Epithelial cell of esophagus (primary cell): ENCODE results near the gene CSK.

Source experiments
- DNase-seq: peaks from one replicate; pipeline ENCODE4 v3.0.0; 2010; ENCODE audit warnings: low read depth
- H3K4me3 ChIP-seq: 2 replicates; pipeline ENCODE4 v1.5.1; 2011; ENCODE audit warnings: mild to moderate bottlenecking, low read length, control low read depth
- TF ChIP-seq, protein P1 (sequence below): IDR thresholded peaks from 2 replicates; pipeline ENCODE4 v1.5.1; 2011; ENCODE audit warnings: low read depth, mild to moderate bottlenecking, low read length, control low read depth, inconsistent platforms; ENCODE audit not compliant: insufficient read depth; ENCODE audit errors: missing control alignments

CSK gene

DNA sequence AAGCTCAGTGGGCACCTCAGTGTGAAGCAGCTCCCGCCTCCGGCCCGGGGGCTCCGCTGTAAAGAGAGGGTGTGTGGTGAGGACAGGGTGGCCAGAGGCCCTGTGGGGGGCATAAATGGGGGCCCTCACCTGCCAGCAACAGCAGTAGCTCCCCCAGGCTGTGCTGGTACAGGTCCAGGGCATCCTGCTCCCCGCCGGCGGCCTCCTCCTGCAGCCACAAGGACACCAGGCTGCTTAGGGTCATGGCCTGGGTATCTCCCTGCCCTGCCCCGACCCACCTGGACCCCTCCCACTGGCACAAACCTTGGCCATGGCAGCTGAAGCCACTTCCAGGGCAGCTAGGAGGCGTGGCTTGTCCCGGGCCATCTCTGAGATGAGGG, 56.2 kb downstream of the CSK start:
- DNase-seq, result no peak
- TF ChIP-seq, protein P1, sequence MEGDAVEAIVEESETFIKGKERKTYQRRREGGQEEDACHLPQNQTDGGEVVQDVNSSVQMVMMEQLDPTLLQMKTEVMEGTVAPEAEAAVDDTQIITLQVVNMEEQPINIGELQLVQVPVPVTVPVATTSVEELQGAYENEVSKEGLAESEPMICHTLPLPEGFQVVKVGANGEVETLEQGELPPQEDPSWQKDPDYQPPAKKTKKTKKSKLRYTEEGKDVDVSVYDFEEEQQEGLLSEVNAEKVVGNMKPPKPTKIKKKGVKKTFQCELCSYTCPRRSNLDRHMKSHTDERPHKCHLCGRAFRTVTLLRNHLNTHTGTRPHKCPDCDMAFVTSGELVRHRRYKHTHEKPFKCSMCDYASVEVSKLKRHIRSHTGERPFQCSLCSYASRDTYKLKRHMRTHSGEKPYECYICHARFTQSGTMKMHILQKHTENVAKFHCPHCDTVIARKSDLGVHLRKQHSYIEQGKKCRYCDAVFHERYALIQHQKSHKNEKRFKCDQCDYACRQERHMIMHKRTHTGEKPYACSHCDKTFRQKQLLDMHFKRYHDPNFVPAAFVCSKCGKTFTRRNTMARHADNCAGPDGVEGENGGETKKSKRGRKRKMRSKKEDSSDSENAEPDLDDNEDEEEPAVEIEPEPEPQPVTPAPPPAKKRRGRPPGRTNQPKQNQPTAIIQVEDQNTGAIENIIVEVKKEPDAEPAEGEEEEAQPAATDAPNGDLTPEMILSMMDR, result no peak
- no peak overlapping the region for H3K4me3 ChIP-seq

DNA sequence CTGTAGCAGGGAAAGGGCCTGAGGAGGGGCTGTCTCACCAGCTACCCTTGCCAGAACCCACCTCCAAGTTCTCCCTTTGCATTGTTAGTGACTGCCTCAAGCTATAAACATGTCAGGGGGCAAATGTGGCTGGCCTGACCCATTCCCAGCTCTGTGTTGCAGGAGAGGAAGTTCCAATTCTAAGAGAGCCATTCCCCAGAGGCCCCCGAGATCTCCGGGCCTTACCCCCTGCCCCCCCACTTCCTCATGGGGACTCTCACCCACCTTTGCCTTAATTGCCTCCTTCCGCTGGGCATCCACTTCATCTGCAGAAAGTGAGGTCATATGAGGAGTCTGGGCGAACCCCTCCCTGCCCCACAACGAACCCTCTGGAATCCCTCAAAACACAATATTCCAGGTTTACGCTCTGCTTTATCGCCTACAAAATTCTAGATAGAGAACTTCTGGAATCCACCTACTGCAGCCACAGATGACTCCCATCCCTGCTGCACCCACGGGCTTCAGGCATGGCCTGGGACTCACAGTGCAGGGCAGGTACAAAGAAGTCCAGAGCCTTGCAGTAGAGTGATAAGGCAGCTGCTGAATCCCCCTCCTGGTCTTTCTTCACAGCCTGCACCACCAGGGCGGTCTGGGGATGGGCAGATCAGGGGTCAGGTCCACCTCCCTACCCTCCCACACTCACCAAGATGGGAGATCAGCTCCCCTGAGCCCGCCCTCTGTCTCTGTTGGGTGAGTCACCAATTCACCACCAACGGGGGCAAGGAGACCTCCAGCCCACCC, 57.1 kb downstream of the CSK start:
- no peak overlapping the region for H3K4me3 ChIP-seq
- TF ChIP-seq, protein P1, result no peak

DNA sequence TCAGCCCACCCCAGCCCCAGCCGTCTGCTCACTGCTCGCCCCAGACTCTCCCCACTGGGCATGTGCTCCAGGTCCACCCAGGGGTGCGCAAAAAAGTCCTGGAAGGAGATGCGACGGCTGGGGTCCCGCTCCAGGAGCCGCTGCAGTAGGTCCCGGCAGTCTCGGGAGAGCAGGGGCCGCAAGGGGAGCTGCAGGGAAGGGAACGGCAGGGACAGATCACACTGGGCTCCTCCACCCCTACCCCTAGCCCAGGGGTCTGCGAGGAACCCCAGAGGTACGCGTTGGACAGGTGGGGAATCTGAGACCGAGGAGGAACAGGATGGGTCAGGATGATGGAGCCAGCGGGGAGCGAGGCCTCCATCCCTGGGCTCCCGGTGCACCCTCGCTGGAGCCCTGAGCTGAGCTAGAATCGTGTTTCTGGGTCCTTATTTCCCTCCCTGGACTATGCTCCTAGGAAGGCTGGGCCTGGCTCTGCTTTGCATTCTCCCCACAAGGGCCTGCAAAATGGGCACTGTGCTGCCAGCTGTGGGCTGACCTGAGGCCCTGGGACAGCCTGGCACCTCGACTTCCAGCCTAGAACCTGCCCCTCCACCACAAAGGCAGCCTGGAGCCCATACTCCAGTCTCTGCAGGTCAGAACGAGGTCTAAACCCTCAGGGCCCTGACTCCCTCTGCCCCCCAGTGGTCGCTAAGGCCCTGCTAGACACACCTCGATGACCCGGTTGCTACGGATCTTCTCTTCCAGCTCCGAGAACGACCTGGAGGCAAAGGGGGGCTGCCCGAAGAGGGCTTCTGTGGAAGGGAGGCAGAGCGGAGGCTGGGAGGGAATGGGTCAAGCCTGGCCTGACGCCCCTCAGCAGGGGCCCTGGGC, 57.9 kb downstream of the CSK start:
- TF ChIP-seq, protein P1, result no peak
- no peak overlapping the region for H3K4me3 ChIP-seq
- no peak for DNase-seq

More for the DNA sequence above, 57.1 kb downstream of the CSK start:
- no peak for DNase-seq

DNA sequence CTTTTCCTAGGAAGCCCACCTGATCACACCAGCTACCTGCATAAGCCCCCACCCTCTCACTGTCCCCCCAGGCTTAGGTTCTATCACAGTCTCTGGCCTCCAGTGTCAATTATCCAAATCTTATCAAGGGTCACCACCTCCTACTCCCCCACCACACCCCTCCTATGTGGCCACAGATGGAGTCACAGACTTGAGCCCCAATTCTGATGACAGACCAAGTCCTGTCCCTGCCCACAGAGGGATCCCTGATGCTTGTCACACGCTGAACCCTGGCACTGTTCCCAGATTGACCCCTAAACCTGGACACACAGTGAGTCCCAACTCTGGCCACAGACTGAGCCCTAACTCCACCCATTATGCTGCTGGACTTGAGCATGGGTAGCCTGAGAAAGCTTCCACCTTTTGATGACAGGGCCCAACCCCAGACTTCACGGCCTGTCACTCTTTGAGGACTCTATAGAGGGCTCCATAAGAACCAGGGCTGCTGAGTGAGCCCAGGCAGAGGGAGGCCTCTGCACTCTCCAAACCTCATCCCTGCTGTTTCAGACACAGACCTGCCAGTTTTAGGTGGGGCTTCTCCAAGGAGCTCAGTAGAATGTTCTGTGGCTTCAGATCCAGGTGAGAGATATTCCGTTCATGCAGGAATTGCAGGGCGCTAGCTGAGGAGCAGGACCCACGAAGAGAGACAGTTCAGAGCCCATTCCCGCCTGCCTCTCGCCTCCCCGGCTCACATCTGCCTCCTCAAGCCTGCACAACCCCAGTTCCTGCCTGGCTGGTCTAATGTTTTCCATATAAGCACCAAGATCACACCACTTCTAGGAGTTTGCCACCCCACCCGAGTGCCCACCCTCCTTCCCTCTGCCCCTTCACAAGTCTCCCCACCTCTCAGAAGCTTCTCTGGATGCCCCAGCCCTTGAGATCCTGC, 59.2 kb downstream of the CSK start:
- no peak overlapping the region for H3K4me3 ChIP-seq
- TF ChIP-seq, protein P1, result no peak
- no peak for DNase-seq

DNA sequence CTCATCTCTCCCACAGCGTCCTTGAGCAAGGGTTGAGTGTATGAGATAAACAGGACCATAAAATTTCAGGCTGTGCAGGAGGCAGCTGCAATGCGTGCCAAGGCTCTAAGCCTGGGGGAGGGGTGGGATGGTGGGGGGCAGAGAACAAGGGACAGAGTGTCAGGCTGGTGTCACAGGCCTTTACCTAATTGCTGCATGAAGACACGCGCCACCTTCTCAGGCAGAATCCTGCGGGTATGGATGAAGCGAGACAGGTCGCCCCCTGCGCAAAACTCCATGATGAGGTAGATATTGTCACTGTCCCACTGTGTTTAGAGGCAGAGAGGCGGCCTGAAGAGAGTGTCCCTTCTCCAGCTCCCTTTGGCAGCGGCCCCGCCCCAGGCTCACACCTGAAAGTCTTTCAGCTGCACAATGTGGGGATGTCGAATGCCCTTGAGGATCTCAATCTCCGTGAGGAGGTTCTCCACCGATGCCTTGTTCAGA, 60.1 kb downstream of the CSK start:
- DNase-seq, result no peak
- peak overlapping the region; percentile 81 for H3K4me3 ChIP-seq
- TF ChIP-seq, protein P1, result no peak
